Activated CD4-positive, alpha-beta T cell treated with anti-CD3 and anti-CD28 coated beads, Interleukin-2, amount 50 U/mL, for 1 hour (primary cell): ENCODE data around the gene CUBN.

Experiments
- DNase-seq: peaks from one replicate; pipeline ENCODE4 v3.0.0-alpha.2; 2020

CUBN gene

GRCh38 chr10:16943295-16944285 lies 186.0 kb downstream of the CUBN start:
- no peak for DNase-seq

GRCh38 chr10:16942381-16943078 lies 187.1 kb downstream of the CUBN start:
- DNase-seq, result no peak

DNA sequence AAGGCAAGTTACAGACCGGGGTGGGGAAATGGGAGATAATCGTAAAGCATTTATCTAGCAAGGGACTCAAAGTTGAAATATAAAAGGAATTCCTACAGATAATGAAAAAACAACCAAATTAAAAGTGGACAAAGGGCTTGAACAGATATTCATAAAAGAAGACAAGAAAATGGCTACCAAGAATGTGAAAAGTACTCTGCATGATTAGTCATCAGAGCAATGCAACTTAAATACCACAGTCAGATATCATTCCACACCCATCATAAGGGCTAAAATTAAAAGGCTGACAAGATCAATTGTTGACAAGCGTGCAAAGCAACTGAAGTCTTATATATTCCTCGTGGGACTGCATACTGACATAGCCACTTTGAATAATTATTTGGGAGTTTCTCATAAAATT lies 187.7 kb downstream of the CUBN start:
- DNase-seq, result no peak

- no peak for DNase-seq
Observed at GRCh38 chr10:16941067-16941466, 188.5 kb downstream of the CUBN start.

GRCh38 chr10:16938952-16939351 lies 190.7 kb downstream of the CUBN start:
- no peak for DNase-seq

DNA sequence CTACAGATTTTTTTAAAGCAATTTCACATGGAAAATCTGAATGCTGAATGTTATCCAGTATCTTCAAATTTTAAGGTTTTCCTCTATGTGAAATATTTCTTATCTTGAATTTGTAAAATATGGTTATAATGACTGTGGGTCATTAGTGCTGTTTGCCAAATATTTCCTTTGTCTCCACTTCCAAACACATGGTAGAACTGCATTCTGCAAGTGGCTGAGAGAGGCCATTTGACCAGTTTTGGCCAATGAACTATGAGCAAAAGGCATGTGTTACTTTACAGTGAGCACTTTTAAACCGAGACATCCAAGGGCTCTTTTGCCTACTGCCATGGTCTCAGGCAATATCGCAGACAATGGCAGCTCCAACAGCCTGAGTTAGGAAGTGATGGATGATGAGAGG lies 195.2 kb downstream of the CUBN start:
- DNase-seq, result no peak

DNA sequence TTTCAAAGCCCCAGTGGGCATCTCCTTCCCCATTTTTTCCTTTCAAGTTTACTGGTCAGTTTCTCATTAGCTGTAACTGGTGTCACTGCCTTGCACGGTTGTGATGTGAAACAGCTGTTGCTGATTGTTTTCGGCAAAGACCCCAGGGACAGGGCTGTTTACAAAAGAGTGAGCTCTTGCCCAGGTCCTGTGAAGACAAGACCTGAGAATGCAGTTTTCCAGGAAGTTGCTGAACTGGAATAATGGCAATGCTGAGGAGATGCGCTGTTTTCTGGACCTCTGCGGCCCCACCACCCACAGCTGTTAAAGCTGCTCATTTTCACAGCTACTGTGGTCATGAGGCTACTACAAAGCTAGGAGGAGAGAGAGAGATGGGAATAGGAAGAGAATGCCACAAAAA lies 195.8 kb downstream of the CUBN start:
- no peak for DNase-seq

GRCh38 chr10:16931930-16932329 lies 197.7 kb downstream of the CUBN start:
- no peak for DNase-seq

DNA sequence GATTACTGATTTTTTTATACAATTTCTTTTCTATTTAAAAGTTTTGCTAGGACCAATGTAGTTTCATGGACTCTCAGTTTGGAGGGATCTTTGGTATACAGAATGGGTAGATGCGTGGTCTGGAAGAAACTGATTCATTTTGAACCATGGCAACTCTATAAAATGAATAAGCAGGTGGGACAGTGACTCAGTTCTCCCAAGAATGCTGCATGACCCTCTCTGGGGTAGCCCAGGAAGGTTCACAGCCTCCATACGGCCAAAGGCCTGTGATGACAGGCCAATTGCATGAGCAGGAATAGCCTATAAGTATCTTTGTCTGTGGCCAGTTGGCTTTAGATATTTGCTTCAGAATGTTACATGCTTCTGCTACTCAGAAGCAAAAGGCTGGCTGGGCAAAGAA lies 199.1 kb downstream of the CUBN start:
- no peak for DNase-seq

- DNase-seq, result no peak
Observed at GRCh38 chr10:16929069-16929468, 200.5 kb downstream of the CUBN start.

GRCh38 chr10:16927546-16927945 lies 202.1 kb downstream of the CUBN start:
- no peak for DNase-seq

DNA sequence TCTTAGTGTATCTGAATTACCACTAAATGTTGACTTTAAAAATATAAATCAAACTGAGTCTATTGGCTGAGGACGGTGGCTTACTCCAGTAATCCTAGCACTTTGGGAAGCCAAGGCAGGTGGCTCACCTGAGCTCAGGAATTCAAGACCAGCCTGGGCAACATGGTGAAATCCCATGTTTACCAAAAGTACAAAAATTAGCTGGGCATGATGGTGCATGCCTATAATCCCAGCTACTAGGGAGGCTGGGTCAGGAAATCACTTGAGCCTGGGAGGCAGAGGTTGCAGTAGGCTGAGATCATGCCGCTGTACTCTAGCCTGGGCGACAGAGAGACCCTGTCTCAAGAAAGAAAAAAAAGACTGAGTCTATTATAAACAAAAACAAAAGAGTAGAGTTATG lies 205.9 kb downstream of the CUBN start:
- no peak for DNase-seq

DNA sequence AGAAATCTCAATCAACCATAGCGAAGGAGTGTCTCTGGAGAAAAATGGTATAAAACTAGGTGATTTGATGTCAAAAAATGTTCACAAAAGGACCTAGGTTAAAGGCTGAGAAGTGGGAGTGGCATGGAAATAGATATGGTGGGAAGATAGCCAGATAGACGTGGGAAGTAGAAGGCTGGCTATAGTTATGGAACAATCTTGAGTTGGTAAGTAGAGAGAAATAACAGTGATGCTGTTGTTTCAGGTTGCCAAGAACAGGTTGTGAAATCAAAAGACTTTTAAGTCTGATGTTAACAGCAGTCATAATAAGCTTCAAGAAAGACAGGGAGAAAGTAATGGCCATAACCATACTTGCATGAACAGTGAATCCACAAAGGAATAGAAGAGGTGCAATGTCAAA lies 206.3 kb downstream of the CUBN start:
- DNase-seq, result no peak

GRCh38 chr10:16919121-16919982 lies 210.3 kb downstream of the CUBN start:
- no peak for DNase-seq

DNA sequence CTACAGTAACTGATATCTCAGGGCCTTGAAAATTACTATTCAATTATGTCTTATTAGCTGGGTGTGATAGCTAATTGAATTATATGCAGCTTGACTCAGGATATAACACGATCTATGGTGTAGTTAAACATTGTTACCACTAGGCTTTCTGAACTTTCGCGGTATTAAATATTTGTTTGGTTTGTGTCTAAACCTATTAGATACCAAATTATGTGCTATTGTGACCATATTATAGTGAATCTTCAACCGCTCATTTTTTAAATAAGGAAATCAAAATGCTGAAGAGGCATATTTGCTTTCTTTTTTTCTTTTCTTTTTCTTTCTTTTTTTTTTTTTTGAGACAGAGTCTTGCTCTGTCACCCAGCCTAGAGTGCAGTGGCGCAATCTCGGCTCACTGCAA lies 213.1 kb downstream of the CUBN start:
- DNase-seq, result no peak

GRCh38 chr10:16915300-16915699 lies 214.3 kb downstream of the CUBN start:
- no peak for DNase-seq

- no peak for DNase-seq
Observed at GRCh38 chr10:16913266-16913665, 216.3 kb downstream of the CUBN start.

- DNase-seq, result no peak
Observed at GRCh38 chr10:16910793-16911164, 218.8 kb downstream of the CUBN start.

- DNase-seq, result no peak
Observed at GRCh38 chr10:16909961-16910792, 219.4 kb downstream of the CUBN start.

GRCh38 chr10:16909271-16909767 lies 220.3 kb downstream of the CUBN start:
- no peak for DNase-seq

DNA sequence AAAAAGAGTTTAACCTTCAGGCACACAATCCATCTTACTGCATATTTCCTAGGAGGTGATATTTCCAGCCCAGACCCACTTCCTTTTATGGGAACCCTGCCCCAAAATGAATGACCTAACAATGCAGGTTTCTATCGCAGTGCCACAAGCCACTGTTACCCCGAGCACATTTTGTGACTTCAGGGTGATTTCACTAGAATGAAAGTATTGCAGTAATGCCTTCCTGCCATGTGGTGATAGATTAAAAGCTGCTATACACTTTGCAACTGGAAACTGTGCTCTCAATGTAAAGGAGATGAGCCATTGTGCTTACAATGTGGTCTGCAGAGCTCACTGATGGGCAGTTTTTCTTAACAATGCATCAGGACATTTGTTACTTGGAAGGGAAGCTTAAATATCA lies 221.9 kb downstream of the CUBN start:
- DNase-seq, result no peak

DNA sequence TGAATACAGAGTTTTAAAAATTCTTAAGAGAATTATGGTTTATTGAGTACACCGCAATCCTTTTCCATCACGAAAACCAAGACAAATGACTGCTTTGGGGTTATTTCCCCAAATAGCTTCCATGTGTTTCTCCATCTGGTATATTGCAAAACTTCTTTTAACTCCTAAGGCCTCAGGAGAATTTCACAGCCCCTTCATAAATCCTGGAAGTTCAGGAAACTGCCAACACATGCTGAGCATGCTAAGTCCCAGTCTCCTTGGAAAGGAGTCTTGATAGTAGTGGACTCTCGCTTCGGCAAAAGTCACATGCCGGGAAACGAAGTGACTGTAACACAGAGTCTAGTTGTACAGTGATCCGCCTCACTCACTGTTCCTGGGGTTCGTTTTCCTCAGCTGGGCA lies 224.3 kb downstream of the CUBN start:
- DNase-seq, result no peak
